Measurements from ENCODE around the gene NTN5. TPM values are rescaled to one million over a fixed set of nuclear protein-coding genes. Genes with fewer than 3 reads are reported as not detected.

Gene NTN5
- total and polyA plus RNA-seq, 9 of the 15 experiments (the other 6 are each of a cell fraction or from before 2014, with no cell fraction given), result not detected

GRCh38 chr19:48713864-48714755 is 41.3 kb upstream of the NTN5 start (continued):
- TF ChIP-seq UBTF (IDR thresholded peaks at IDR 0.05; ENCODE audit: borderline replicate concordance in 1 of 2, low read depth in 2 of 2, low read length in 2 of 2) (peak in 1 of 2 experiments; percentile 27; a peak in 1 of 4 replicates), XRCC4 (IDR thresholded peaks at IDR 0.05; ENCODE audit: extremely low read depth, insufficient read depth, insufficient read length) (no peak), USF1 (CRISPR knock-in tag; IDR thresholded peaks at IDR 0.05) (no peak), HDAC8 (tag; IDR thresholded peaks at IDR 0.05) (no peak), ZNF79 (CRISPR knock-in tag; IDR thresholded peaks at IDR 0.05; ENCODE audit: low read depth) (no peak), DIDO1 (tag; IDR thresholded peaks at IDR 0.05; ENCODE audit: low read depth) (no peak), ZNF592 (IDR thresholded peaks at IDR 0.05) (no peak), ZNF785 (CRISPR knock-in tag; IDR thresholded peaks at IDR 0.05) (no peak), ZNF239 (CRISPR knock-in tag; IDR thresholded peaks at IDR 0.05) (no peak), CC2D1A (IDR thresholded peaks at IDR 0.05) (no peak), MCM5 (IDR thresholded peaks at IDR 0.05; ENCODE audit: low read depth) (no peak), ZC3H4 (CRISPR knock-in tag; IDR thresholded peaks at IDR 0.05; ENCODE audit: borderline replicate concordance) (no peak), ATF3 (IDR thresholded peaks at IDR 0.05) (no peak), ATF3 (CRISPR knock-in tag; conservative IDR thresholded peaks at IDR 0.05) (no peak; the same call in 1 of the 2 replicates), BRF1 (IDR thresholded peaks at IDR 0.05; ENCODE audit: borderline replicate concordance, extremely low read depth, insufficient read length) (no peak), NR1H2 (CRISPR knock-in tag; IDR thresholded peaks at IDR 0.05) (no peak), ID3 (CRISPR knock-in tag; IDR thresholded peaks at IDR 0.05) (no peak), ID3 (tag; IDR thresholded peaks at IDR 0.05) (no peak), ERF (CRISPR knock-in tag; IDR thresholded peaks at IDR 0.05) (0 out of 2 replicates have a peak, but pooled peaks have one; percentile 28)
